ENCODE results near the gene BRF1. TPM values are rescaled to one million over a fixed set of nuclear protein-coding genes. Genes with fewer than 3 reads are reported as not detected.

Gene BRF1
- total and polyA plus RNA-seq, 2 experiments from 2014 or later: 23.6 to 35.9 TPM

DNA sequence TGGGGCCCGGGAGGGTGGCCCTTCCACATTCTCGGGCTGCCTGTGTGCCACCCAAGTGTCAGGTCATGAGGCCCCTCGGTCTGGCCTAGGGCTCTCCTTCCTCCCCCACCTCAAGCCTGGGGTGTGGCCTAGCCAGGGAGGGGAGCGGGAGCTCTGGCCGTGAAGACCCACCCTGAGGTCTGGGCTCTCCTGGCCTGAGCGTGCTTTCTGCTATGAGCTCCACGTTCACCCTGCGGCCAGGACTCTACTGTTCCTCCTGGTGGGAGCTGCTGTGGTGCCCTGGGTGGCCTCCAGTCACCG, 25.7 kb upstream of the BRF1 start:
- TF ChIP-seq CTCF (IDR thresholded peaks at IDR 0.05; ENCODE audit: poor library complexity): no peak
- no peak for TF ChIP-seq EZH2phosphoT487 (IDR thresholded peaks at IDR 0.05; ENCODE audit: low read depth, severe bottlenecking, unreplicated experiment)
- TF ChIP-seq EZH2 (IDR thresholded peaks at IDR 0.05; ENCODE audit: borderline replicate concordance): no peak
- no peak overlapping the region for H3K4me3 ChIP-seq
- peaks cover 99% of the 10 kb centered on the region for H3K79me2 ChIP-seq
- 94% methylated on average over 9 of the region's 9 CpGs for WGBS (ENCODE audit: low lambda C conversion rate, missing lambda C conversion rate)
- H3K36me3 ChIP-seq (replicated peaks; ENCODE audit: insufficient read depth, low read depth): no peaks in the 10 kb centered on the region
- H3K9me2 ChIP-seq (replicated peaks; ENCODE audit: insufficient read depth): no peaks in the 10 kb centered on the region
- H3K27me3 ChIP-seq: no peaks in the 10 kb centered on the region
- no peak for DNase-seq (ENCODE audit: low spot score)
- peaks cover 62% of the 10 kb centered on the region for H4K20me1 ChIP-seq (ENCODE audit: insufficient read depth, poor library complexity, severe bottlenecking)
- no peak overlapping the region for H3K4me2 ChIP-seq
- H3K4me1 ChIP-seq (ENCODE audit: insufficient read depth): no peaks in the 10 kb centered on the region
- no peak overlapping the region for H3K27ac ChIP-seq
- no peak overlapping the region for H2AFZ ChIP-seq
- no peaks in the 10 kb centered on the region for H3K9me3 ChIP-seq (ENCODE audit: low read depth)

DNA sequence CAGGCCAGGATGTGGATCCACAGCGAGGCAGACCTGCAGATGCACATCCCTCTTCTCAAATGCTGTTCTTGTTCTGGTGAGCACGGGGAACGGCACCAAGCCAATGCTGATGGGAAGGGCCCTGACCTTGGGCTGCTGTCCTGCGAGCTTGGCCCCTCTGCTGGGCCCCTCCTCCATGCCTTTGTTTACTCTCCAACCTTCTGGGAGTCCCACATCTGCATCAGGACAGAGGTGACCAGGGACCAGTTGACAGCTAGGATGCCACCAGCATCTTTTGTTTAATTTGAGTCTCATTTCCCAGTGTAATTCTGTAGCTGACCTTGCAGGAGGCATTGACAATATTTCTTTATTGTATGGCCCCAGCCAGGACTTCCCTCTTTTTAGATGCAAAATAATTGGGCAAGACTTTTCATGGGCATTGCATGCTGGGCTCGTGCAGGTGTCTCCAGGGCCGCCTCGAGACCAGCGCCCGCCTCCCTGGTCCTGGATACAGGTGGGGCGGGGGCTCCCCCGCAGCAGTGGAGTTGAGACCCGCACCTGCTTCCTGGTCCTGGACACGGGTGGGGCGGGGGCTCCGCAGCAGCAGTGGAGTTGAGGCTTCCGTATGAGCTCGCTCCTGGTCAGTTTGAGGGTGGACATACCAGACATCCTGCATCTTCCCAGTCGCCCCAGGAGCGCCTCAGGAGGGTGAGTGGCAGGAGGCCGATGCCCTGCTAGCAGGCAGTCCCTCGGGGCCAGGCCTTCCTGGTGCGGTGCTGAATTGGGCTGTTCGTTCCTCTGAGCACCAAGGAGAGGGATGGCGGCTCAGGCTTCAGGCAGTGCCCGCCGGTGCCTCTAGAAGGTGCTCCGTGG, 25.1 kb upstream of the BRF1 start:
- H3K9me3 ChIP-seq (ENCODE audit: low read depth): no peaks in the 10 kb centered on the region
- TF ChIP-seq EZH2 (IDR thresholded peaks at IDR 0.05; ENCODE audit: borderline replicate concordance): no peak
- TF ChIP-seq EZH2phosphoT487 (IDR thresholded peaks at IDR 0.05; ENCODE audit: low read depth, severe bottlenecking, unreplicated experiment): no peak
- no peak for TF ChIP-seq CTCF (IDR thresholded peaks at IDR 0.05; ENCODE audit: poor library complexity)
- peaks cover 62% of the 10 kb centered on the region for H4K20me1 ChIP-seq (ENCODE audit: insufficient read depth, poor library complexity, severe bottlenecking)
- no peak overlapping the region for H3K27ac ChIP-seq
- H3K4me1 ChIP-seq (ENCODE audit: insufficient read depth): no peaks in the 10 kb centered on the region
- H3K36me3 ChIP-seq (replicated peaks; ENCODE audit: insufficient read depth, low read depth): no peaks in the 10 kb centered on the region
- WGBS (ENCODE audit: low lambda C conversion rate, missing lambda C conversion rate): 87% methylated on average over 23 of the region's 27 CpGs
- no peaks in the 10 kb centered on the region for H3K9me2 ChIP-seq (replicated peaks; ENCODE audit: insufficient read depth)
- H3K4me3 ChIP-seq: no peak overlapping the region
- DNase-seq (ENCODE audit: low spot score): no peak
- H3K79me2 ChIP-seq: peaks cover 99% of the 10 kb centered on the region
- H2AFZ ChIP-seq: no peak overlapping the region
- H3K27me3 ChIP-seq: no peaks in the 10 kb centered on the region
- no peak overlapping the region for H3K4me2 ChIP-seq

DNA sequence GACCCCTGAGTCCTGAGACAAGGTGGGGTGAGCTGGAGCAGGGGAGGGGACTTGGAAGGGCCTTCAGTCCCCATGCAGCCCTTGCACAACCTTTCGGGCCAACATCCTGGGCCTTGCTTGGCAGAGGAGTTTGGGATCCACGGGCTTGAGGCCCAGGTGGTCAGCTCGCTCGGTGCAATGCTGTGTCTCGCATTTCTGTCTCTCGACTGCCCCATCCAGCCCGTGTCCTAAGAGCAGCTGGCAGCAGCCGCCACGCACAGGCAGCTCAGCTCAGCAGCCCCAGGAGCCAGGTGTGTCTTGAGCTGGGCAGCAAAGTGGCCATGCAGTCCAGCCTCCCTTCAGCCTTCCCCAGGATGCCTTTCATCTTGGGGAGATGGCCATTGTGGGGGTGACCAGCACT, 24.5 kb upstream of the BRF1 start:
- Histone ChIP-seq H3K79me2 (peaks cover 100% of the 10 kb centered on the region), H3K4me2 (no peak overlapping the region), H3K36me3 (replicated peaks; ENCODE audit: insufficient read depth, low read depth) (no peaks in the 10 kb centered on the region), H3K4me1 (ENCODE audit: insufficient read depth) (no peaks in the 10 kb centered on the region), H2AFZ (no peak overlapping the region), H3K27ac (no peak overlapping the region), H3K9me3 (ENCODE audit: low read depth) (no peaks in the 10 kb centered on the region), H3K4me3 (no peak overlapping the region), H4K20me1 (ENCODE audit: insufficient read depth, poor library complexity, severe bottlenecking) (peaks cover 62% of the 10 kb centered on the region), H3K9me2 (replicated peaks; ENCODE audit: insufficient read depth) (no peaks in the 10 kb centered on the region), H3K27me3 (no peaks in the 10 kb centered on the region)
- TF ChIP-seq EZH2phosphoT487 (IDR thresholded peaks at IDR 0.05; ENCODE audit: low read depth, severe bottlenecking, unreplicated experiment) (no peak), CTCF (IDR thresholded peaks at IDR 0.05; ENCODE audit: poor library complexity) (no peak), EZH2 (IDR thresholded peaks at IDR 0.05; ENCODE audit: borderline replicate concordance) (no peak)
- DNase-seq (ENCODE audit: low spot score): no peak
- WGBS (ENCODE audit: low lambda C conversion rate, missing lambda C conversion rate): 94% methylated on average over 9 of the region's 9 CpGs

Data from hepatocyte (in vitro differentiated cells).